GM12864 (cell line): ENCODE measurements around the gene RABL6.

ENCODE experiments used
- DNase-seq: peaks from one replicate; pipeline ENCODE4 v3.0.0-alpha.2; 2011; ENCODE audit warnings: low read depth
- H3K4me3 ChIP-seq: 2 replicates; pipeline ENCODE4 v1.5.1; 2011; ENCODE audit warnings: mild to moderate bottlenecking, low read depth, low read length, control low read depth
- TF ChIP-seq, protein P1 (sequence below): IDR thresholded peaks from 2 replicates; pipeline ENCODE4 v1.5.1; 2011; ENCODE audit warnings: low read depth, mild to moderate bottlenecking, moderate library complexity, low read length, control low read depth, inconsistent platforms; ENCODE audit errors: missing control alignments

The RABL6 gene

DNA sequence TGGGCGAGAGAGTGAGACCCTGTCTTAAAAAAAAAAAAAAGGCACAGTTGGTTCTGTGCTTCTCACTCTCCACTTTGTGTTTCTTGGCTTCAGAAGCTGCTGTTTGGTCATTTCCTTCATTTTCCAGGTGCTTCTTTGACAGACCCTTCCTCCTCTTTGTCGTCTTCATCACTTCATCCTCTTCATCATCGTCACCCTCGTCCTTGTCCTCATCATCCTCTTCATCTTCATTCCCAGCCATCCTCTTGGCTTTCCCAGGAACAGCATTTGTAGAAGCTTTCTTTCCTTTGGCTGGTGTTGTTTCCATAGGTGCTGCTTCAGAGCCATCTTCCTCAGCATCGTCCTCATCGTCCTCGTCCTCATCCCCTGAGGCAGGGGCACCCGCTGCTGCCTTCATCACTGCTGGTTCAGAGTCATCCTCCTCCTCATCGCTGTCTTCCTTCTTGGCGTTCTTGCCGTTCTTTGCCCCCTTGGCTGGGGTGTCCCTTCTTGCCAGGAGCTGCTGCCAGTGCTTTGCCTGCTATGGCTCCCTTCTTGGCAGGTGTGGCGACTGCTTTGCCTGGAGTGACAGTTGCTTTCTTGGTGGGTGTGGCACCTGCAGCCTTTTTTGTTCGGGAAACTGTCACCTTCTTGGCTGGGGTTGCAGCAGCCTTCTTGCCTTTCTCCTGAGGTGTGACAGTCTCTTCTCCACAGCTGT lies 7.1 kb downstream of the RABL6 start:
- no peak for DNase-seq
- no peak overlapping the region for H3K4me3 ChIP-seq

DNA sequence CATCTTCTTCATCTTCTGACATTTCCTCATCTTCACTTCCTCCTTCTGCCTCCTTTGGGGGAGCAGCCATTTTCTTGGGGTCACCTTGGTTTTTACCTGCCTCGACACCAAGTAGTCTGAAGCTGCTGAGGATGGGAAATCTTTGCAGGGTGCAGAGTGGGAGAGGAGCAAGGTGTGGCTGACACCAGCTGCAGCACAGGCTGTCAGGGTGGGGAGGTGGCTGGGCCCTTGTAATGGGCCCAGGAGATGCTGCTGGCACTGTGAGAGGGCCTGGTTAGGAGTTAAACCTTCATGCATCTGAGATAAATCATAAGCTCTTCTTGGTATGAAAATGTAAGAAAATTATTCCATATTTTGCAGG lies 7.7 kb downstream of the RABL6 start:
- TF ChIP-seq, protein P1, sequence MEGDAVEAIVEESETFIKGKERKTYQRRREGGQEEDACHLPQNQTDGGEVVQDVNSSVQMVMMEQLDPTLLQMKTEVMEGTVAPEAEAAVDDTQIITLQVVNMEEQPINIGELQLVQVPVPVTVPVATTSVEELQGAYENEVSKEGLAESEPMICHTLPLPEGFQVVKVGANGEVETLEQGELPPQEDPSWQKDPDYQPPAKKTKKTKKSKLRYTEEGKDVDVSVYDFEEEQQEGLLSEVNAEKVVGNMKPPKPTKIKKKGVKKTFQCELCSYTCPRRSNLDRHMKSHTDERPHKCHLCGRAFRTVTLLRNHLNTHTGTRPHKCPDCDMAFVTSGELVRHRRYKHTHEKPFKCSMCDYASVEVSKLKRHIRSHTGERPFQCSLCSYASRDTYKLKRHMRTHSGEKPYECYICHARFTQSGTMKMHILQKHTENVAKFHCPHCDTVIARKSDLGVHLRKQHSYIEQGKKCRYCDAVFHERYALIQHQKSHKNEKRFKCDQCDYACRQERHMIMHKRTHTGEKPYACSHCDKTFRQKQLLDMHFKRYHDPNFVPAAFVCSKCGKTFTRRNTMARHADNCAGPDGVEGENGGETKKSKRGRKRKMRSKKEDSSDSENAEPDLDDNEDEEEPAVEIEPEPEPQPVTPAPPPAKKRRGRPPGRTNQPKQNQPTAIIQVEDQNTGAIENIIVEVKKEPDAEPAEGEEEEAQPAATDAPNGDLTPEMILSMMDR, result no peak
- DNase-seq, result no peak
- no peak overlapping the region for H3K4me3 ChIP-seq

More for the DNA sequence above, 7.1 kb downstream of the RABL6 start:
- TF ChIP-seq, protein P1, result no peak

DNA sequence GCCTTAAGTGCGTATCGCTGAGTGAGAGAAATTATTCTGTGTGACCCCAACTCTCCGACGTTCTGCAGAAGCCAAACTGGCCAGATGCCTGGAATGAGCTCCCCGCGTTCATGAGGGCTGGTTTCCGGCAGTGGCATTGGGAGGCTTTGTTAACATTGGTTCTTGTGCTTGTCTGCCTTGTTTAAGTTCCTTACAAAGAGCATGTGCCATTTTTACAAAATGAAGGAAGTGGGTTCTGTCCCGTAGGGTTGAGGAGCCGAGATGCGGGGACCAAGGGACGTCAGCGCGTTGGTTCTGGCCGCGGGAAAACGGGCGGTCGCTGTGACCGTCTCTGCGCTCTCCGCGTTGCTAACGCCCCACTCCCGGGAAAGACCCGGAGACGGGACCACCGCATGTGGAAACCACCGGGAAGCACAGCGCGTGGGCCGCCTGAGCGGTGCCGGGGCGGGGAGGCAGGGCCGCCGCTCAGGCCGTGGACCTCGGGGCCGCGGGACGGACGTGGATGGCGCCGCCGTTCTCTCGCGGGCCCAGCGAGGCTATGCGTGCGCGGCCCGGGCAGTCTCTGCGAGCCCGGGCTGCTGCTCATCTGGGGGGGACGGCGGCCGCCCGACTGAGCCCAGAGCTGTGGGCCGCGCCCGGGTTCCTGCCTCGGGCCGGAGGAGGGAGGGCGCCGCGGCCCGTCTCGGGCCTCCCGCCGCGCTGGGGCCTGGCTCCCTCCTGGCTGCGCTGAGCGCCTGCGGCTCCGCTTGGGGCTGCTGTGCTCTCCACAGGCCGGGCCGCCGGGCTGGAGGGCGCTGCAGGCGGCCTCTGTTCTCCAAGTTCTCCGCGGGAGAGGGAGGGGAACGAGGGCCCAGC lies 13.4 kb downstream of the RABL6 start:
- H3K4me3 ChIP-seq, result no peak overlapping the region
- TF ChIP-seq, protein P1, result no peak
- no peak for DNase-seq

DNA sequence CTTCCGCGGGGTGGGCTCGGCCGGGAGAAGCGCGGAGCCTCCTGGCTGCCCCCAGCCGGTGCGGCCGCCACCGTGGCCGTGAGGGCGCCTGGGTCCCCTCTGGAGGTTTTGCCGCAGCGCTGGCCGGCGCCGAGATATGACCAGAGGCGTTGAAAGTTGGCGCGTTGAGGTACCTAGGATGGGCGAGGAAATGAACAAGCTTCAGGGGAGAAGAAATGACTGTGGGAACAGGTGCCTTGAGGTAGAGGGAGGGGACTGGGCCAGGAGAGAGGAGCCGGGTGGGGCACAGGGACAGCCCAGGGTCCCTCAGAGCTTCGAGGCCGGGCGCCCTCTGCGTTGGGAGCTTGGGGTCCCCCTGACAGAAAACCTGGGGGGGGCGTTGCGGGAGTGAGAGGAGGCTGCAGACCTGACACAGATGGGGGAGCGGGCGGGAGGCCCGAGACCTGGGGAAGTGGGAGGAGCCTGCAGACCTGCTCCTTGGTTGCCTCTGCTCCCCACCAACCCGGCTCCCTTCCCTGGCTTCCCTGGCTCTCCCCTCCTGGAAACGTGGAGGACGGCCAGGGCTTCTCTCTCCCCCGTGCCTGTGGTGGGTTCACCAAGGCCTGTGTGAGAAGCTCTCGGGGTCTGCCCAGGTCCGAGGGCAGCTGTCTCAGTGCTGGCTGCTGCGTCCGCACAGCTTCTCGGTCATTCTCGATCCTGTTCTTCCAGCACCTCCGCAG lies 14.2 kb downstream of the RABL6 start:
- no peak overlapping the region for H3K4me3 ChIP-seq
- no peak for DNase-seq
- TF ChIP-seq, protein P1, result no peak

DNA sequence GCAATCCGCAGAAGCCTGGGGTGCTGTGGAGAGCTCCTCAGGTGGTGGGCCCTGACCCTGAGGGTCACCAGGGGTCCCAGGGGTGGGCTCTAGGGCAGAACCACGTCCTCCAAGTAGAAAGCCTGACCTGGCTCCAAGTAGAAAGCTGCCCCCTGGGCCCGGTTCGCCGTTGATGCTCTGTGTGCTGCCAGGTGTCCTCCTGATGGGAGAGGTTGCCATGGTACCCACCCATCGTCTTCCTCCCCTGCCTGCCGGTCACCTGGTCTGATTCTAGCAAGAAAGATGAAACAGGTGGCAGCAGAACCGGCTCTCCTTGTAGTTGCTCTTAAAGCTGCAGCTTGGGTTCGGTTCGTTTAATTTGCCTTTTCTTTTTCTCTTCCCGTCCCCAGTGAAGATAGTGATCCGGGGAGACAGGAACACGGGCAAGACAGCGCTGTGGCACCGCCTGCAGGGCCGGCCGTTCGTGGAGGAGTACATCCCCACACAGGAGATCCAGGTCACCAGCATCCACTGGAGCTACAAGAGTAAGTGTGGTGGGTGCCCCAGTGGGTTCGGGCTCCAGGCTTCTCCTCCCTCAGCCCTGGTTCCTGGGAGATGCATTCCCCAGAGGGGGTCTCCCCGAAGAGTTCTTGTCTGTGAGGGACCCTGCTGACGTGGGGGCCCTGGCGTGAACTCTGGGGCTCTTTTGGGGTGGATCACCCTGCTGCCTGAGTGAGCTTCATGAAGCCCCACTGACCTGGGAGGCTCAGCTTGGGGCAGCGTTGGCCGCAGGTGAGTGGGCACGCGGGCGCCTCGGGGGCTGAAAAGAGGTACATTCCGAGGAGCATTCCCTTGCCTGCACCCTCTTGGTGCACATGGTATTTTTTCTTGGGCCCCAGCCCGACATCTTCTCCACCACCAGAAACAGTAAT lies 15.6 kb downstream of the RABL6 start:
- TF ChIP-seq, protein P1, result no peak
- no peak overlapping the region for H3K4me3 ChIP-seq
- no peak for DNase-seq

DNA sequence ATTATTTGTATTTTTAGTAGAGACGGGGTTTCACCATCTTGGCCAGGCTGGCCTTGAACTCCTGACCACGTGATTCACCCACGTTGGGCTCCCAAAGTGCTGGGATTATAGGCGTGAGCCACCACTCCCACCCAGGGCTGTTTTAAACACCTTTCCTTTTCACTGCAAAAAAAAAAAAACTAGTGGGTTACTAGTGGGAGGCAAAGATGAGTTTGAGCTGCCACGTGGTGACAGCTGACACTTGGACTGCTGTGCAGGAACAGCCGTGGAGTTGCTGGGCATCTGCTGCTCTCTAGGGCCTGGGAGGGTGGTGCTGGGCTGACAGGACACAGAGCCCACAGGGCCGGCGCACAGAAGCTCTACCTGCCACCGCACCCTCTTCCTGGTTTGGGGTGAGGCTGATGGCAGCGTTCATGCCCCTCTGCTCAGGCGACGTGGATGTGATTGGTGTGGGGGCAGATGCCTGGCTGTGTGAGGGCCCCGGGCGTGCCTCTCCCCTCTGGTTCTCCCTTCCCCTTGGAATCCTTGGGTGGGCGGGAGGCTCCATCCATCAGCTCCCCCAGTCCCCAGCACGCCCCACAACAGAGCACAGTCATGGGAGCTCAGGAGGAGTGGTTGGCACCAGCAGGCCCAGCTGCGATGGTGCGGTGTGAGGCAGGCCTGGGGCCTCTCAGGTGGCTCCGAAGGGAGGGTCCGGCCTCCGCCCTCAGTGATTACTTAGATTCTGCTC lies 16.9 kb downstream of the RABL6 start:
- no peak overlapping the region for H3K4me3 ChIP-seq
- DNase-seq, result no peak
- TF ChIP-seq, protein P1, result no peak
